ENCODE data around the gene TM7SF2.

The TM7SF2 gene

GRCh38 chr11:65107078-65107477, 4.6 kb upstream of the TM7SF2 start:
- H3K27me3 ChIP-seq (ENCODE audit: insufficient read depth, low read length, poor library complexity) = no peaks in the 10 kb centered on the region
- H3K79me2 ChIP-seq (ENCODE audit: insufficient read depth, low read length) = peaks cover 46% of the 10 kb centered on the region
- H3K4me1 ChIP-seq (ENCODE audit: insufficient read depth, low read length) = peaks cover 20% of the 10 kb centered on the region
- no peak overlapping the region for H3K27ac ChIP-seq (ENCODE audit: low read length)
- peaks cover 72% of the 10 kb centered on the region for H3K36me3 ChIP-seq (ENCODE audit: insufficient read depth, low read length)
- TF ChIP-seq CTCF (IDR thresholded peaks at IDR 0.05; ENCODE audit: borderline replicate concordance, extremely low read depth, low read length, poor library complexity, severe bottlenecking) = no peak
- TF ChIP-seq EZH2 (IDR thresholded peaks at IDR 0.05; ENCODE audit: borderline replicate concordance, low read depth, low read length, severe bottlenecking) = no peak
- H3K9ac ChIP-seq (ENCODE audit: low read depth, low read length) = no peak overlapping the region
- no peak for ATAC-seq (ENCODE audit: insufficient read depth, low read depth)
- no peak overlapping the region for H3K4me3 ChIP-seq (ENCODE audit: low read depth in 1 of 2, low read length in 2 of 2)
- H2AFZ ChIP-seq (ENCODE audit: low read depth, low read length) = no peak overlapping the region
- H3K4me2 ChIP-seq (ENCODE audit: insufficient read depth, low read length) = no peak overlapping the region
- H3K9me3 ChIP-seq (ENCODE audit: insufficient read depth, low read length, severe bottlenecking) = no peaks in the 10 kb centered on the region
- H4K20me1 ChIP-seq (ENCODE audit: insufficient read depth, low read length) = peaks cover 35% of the 10 kb centered on the region
- DNase-seq = no peak

DNA sequence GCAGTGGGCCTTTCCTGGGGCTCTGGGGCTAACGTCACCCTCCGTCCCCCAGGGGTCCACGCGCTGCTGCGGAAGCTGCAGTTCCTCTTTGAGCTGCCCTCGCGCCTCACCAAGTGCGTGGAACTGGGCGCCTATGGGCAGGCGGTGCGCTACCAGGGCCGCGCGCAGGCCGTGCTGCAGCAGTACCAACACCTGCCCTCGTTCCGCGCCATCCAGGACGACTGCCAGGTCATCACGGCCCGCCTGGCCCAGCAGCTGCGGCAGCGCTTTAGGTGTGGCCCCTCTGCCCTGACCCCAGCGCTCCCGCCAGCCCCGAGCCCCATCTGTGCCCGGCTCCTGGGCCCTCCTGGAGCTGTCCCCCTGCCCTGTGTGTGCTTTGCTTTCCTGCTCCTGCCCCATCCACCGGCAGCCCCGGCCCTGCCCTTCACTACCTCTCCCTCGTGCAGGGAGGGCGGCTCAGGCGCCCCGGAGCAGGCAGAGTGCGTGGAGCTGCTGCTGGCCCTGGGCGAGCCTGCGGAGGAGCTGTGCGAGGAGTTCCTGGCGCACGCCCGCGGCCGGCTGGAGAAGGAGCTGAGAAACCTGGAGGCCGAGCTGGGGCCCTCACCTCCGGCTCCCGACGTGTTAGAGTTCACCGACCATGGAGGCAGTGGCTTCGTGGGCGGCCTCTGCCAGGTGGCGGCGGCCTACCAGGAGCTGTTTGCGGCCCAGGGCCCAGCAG, 3.8 kb upstream of the TM7SF2 start:
- TF ChIP-seq CTCF (IDR thresholded peaks at IDR 0.05; ENCODE audit: borderline replicate concordance, extremely low read depth, low read length, poor library complexity, severe bottlenecking) = no peak
- Histone ChIP-seq H2AFZ (ENCODE audit: low read depth, low read length) (no peak overlapping the region), H4K20me1 (ENCODE audit: insufficient read depth, low read length) (peaks cover 34% of the 10 kb centered on the region), H3K36me3 (ENCODE audit: insufficient read depth, low read length) (peaks cover 65% of the 10 kb centered on the region), H3K4me2 (ENCODE audit: insufficient read depth, low read length) (no peak overlapping the region), H3K4me3 (ENCODE audit: low read depth in 1 of 2, low read length in 2 of 2) (no peak overlapping the region), H3K4me1 (ENCODE audit: insufficient read depth, low read length) (peaks cover 28% of the 10 kb centered on the region), H3K27me3 (ENCODE audit: insufficient read depth, low read length, poor library complexity) (no peaks in the 10 kb centered on the region), H3K9ac (ENCODE audit: low read depth, low read length) (no peak overlapping the region), H3K27ac (ENCODE audit: low read length) (no peak overlapping the region), H3K9me3 (ENCODE audit: insufficient read depth, low read length, severe bottlenecking) (no peaks in the 10 kb centered on the region), H3K79me2 (ENCODE audit: insufficient read depth, low read length) (peaks cover 45% of the 10 kb centered on the region)
- no peak for DNase-seq
- no peak for ATAC-seq (ENCODE audit: insufficient read depth, low read depth)

- Histone ChIP-seq H3K27ac (ENCODE audit: low read length) (no peak overlapping the region), H3K9me3 (ENCODE audit: insufficient read depth, low read length, severe bottlenecking) (no peaks in the 10 kb centered on the region), H3K27me3 (ENCODE audit: insufficient read depth, low read length, poor library complexity) (no peaks in the 10 kb centered on the region), H3K9ac (ENCODE audit: low read depth, low read length) (no peak overlapping the region), H4K20me1 (ENCODE audit: insufficient read depth, low read length) (peaks cover 33% of the 10 kb centered on the region), H3K4me1 (ENCODE audit: insufficient read depth, low read length) (peaks cover 34% of the 10 kb centered on the region), H3K36me3 (ENCODE audit: insufficient read depth, low read length) (peaks cover 63% of the 10 kb centered on the region), H2AFZ (ENCODE audit: low read depth, low read length) (no peak overlapping the region), H3K79me2 (ENCODE audit: insufficient read depth, low read length) (peaks cover 45% of the 10 kb centered on the region), H3K4me3 (ENCODE audit: low read depth in 1 of 2, low read length in 2 of 2) (no peak overlapping the region), H3K4me2 (ENCODE audit: insufficient read depth, low read length) (no peak overlapping the region)
- no peak for TF ChIP-seq EZH2 (IDR thresholded peaks at IDR 0.05; ENCODE audit: borderline replicate concordance, low read depth, low read length, severe bottlenecking)
- DNase-seq (no peak), ATAC-seq (ENCODE audit: insufficient read depth, low read depth) (no peak)
Measured at GRCh38 chr11:65108469-65109123, 3.1 kb upstream of the TM7SF2 start.
